PC-9 (cell line): ENCODE results near the gene SELE.

ENCODE experiments used
- CTCF ChIP-seq: fragments of 200-600 bp; sonication (generic); conservative IDR thresholded peaks from 2 replicates; pipeline ENCODE4 v1.6.1; 2017; ENCODE audit warnings: mixed run types, antibody characterized with exemption, mild to moderate bottlenecking, moderate library complexity
- EZH2 ChIP-seq: fragments of 200-600 bp; sonication (generic); IDR thresholded peaks from 2 replicates; pipeline ENCODE4 v1.8.0; 2017; ENCODE audit warnings: antibody characterized with exemption, low read depth

GRCh38 chr1:169676001-169676400 lies 57.9 kb downstream of the SELE start:
- TF ChIP-seq CTCF (no peak), EZH2 (no peak)
